HUES48 (cell line): ENCODE data around the gene NCL.

ENCODE experiments used
- H3K27ac ChIP-seq: one replicate; pipeline ENCODE4 v1.7.0; 2013; ENCODE audit warnings: low read depth, low read length, inconsistent platforms
- H3K27me3 ChIP-seq: 2 replicates; pipeline ENCODE4 v1.6.1; 2013; ENCODE audit warnings: mild to moderate bottlenecking, low read length; ENCODE audit not compliant: control insufficient read depth, insufficient read depth
- H3K36me3 ChIP-seq: 2 replicates; pipeline ENCODE4 v1.6.1; 2013; ENCODE audit warnings: low read length; ENCODE audit not compliant: control insufficient read depth, insufficient read depth
- H3K4me1 ChIP-seq: 2 replicates; pipeline ENCODE4 v1.6.1; 2013; ENCODE audit warnings: mild to moderate bottlenecking, low read length; ENCODE audit not compliant: control insufficient read depth, insufficient read depth
- H3K4me3 ChIP-seq: 2 replicates; pipeline ENCODE4 v1.5.1; 2013; ENCODE audit warnings: mild to moderate bottlenecking, low read depth, low read length
- H3K9ac ChIP-seq: 2 replicates; pipeline ENCODE4 v1.6.1; 2013; ENCODE audit warnings: mild to moderate bottlenecking, low read depth, low read length, moderate library complexity
- H3K9me3 ChIP-seq: 2 replicates; pipeline ENCODE4 v1.6.1; 2013; ENCODE audit warnings: low read length; ENCODE audit not compliant: control insufficient read depth, insufficient read depth

The NCL gene

DNA sequence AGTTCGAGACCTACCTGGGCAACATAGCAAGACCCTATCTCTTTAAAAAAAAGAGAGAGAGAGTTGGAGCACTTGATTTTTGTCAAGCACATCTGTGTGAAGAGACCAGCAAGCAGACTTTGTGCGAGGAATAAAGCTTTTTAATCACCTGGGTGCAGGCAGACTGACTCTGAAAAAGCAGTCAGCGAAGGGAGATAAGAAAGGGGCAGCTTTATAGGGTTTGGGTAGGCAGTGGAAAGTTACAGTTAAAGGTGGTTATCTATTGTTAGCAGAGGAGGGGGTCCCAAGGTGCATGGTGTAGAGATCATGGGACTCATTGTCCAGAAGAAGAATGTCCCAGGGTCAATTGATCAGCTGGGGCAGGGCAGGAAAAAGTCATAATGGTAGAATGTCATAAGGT, 34.4 kb downstream of the NCL start:
- Histone ChIP-seq H3K36me3 (no peaks in the 10 kb centered on the region), H3K4me1 (peaks cover 5% of the 10 kb centered on the region; the same call in 1 of the 2 replicates), H3K27ac (no peak overlapping the region), H3K4me3 (no peak overlapping the region), H3K9ac (no peak overlapping the region), H3K9me3 (peaks cover 4% of the 10 kb centered on the region; the same call in 1 of the 2 replicates), H3K27me3 (no peaks in the 10 kb centered on the region)

GRCh38 chr2:231429152-231429551, 35.1 kb downstream of the NCL start:
- Histone ChIP-seq H3K27me3 (no peaks in the 10 kb centered on the region), H3K4me1 (peaks cover 5% of the 10 kb centered on the region; the same call in 1 of the 2 replicates), H3K36me3 (no peaks in the 10 kb centered on the region), H3K27ac (no peak overlapping the region), H3K9me3 (peaks cover 4% of the 10 kb centered on the region; the same call in 1 of the 2 replicates), H3K4me3 (no peak overlapping the region), H3K9ac (no peak overlapping the region)

DNA sequence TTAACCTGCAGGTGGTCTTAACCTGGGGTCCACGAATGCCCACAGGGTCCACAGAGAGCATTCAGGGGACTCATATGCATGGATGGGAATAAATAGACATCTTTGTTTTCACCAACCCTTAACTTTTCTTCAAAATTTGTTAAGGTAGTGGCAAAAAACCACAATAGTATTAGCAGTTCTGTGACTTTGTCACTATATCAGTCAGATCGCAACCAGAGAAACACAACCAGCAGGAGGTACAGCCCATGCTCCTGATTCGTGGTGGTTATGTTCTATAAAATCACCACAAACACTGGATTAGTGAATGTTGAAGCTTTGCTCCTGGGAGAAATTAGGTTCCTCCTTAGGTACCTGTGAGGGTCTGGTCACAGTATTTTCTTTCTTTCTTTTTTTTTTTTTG, 37.2 kb downstream of the NCL start:
- Histone ChIP-seq H3K9me3 (peaks cover 4% of the 10 kb centered on the region; the same call in 1 of the 2 replicates), H3K4me1 (peaks cover 5% of the 10 kb centered on the region; the same call in 1 of the 2 replicates), H3K4me3 (no peak overlapping the region), H3K27me3 (no peaks in the 10 kb centered on the region), H3K36me3 (no peaks in the 10 kb centered on the region), H3K9ac (no peak overlapping the region), H3K27ac (no peak overlapping the region)

- no peaks in the 10 kb centered on the region for H3K27me3 ChIP-seq
- H3K9me3 ChIP-seq = peaks cover 4% of the 10 kb centered on the region; the same call in 1 of the 2 replicates
- peak overlapping the region; percentile 61 for H3K27ac ChIP-seq
- H3K9ac ChIP-seq = no peak overlapping the region
- no peaks in the 10 kb centered on the region for H3K36me3 ChIP-seq
- H3K4me1 ChIP-seq = peaks cover 5% of the 10 kb centered on the region; the same call in 1 of the 2 replicates
- H3K4me3 ChIP-seq = no peak overlapping the region
Measured at GRCh38 chr2:231425811-231426703, 38.2 kb downstream of the NCL start.

- Histone ChIP-seq H3K9me3 (peaks cover 4% of the 10 kb centered on the region; the same call in 1 of the 2 replicates), H3K36me3 (no peaks in the 10 kb centered on the region), H3K27ac (peak overlapping the region; percentile 61), H3K27me3 (no peaks in the 10 kb centered on the region), H3K9ac (no peak overlapping the region), H3K4me3 (no peak overlapping the region), H3K4me1 (peaks cover 5% of the 10 kb centered on the region; the same call in 1 of the 2 replicates)
Measured at GRCh38 chr2:231425291-231425810, 38.9 kb downstream of the NCL start.

- H3K4me3 ChIP-seq = no peak overlapping the region
- no peaks in the 10 kb centered on the region for H3K36me3 ChIP-seq
- peaks cover 5% of the 10 kb centered on the region; the same call in 1 of the 2 replicates for H3K4me1 ChIP-seq
- H3K9me3 ChIP-seq = no peaks in the 10 kb centered on the region
- no peak overlapping the region for H3K9ac ChIP-seq
- no peaks in the 10 kb centered on the region for H3K27me3 ChIP-seq
- H3K27ac ChIP-seq = no peak overlapping the region
Measured at GRCh38 chr2:231423176-231423575, 41.1 kb downstream of the NCL start.

GRCh38 chr2:231422056-231422455, 42.2 kb downstream of the NCL start:
- Histone ChIP-seq H3K9me3 (no peaks in the 10 kb centered on the region), H3K36me3 (no peaks in the 10 kb centered on the region), H3K4me1 (peaks cover 5% of the 10 kb centered on the region; the same call in 1 of the 2 replicates), H3K27me3 (no peaks in the 10 kb centered on the region), H3K9ac (no peak overlapping the region), H3K27ac (no peak overlapping the region), H3K4me3 (no peak overlapping the region)

GRCh38 chr2:231421051-231421580, 43.2 kb downstream of the NCL start:
- Histone ChIP-seq H3K4me1 (peaks cover 5% of the 10 kb centered on the region; the same call in 1 of the 2 replicates), H3K27me3 (no peaks in the 10 kb centered on the region), H3K9ac (no peak overlapping the region), H3K4me3 (no peak overlapping the region), H3K9me3 (no peaks in the 10 kb centered on the region), H3K27ac (no peak overlapping the region), H3K36me3 (no peaks in the 10 kb centered on the region)

- H3K9me3 ChIP-seq = no peaks in the 10 kb centered on the region
- H3K4me3 ChIP-seq = no peak overlapping the region
- H3K27ac ChIP-seq = no peak overlapping the region
- H3K9ac ChIP-seq = no peak overlapping the region
- no peaks in the 10 kb centered on the region for H3K36me3 ChIP-seq
- H3K27me3 ChIP-seq = no peaks in the 10 kb centered on the region
- H3K4me1 ChIP-seq = peaks cover 5% of the 10 kb centered on the region
Measured at GRCh38 chr2:231418820-231419640, 45.3 kb downstream of the NCL start.

DNA sequence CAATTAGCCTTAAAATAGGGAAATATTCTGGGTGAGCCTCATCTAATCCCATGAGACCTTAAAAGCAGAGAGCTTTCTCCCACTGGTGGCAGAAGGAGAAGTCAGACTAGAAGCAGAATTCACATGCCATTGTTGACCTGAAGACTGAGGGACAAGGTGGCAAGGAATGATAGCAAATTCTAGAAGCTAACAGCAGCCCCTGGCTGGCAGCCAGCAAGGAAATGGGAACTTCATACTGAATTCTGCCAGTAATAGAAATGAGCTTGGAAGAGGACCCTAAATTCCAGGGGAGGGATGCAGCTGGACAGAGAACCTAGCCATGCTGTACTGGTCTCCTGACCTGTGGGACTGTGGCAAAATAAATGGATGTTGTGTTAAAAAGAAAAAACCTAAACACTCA, 49.3 kb downstream of the NCL start:
- no peak overlapping the region for H3K9ac ChIP-seq
- H3K4me1 ChIP-seq = peaks cover 31% of the 10 kb centered on the region
- peaks cover under 1% of the 10 kb centered on the region for H3K9me3 ChIP-seq
- H3K36me3 ChIP-seq = no peaks in the 10 kb centered on the region
- H3K27me3 ChIP-seq = no peaks in the 10 kb centered on the region
- H3K27ac ChIP-seq = no peak overlapping the region
- no peak overlapping the region for H3K4me3 ChIP-seq
